GM12878 (cell line): Measurements from ENCODE around the gene CTDSP1. TPM values are rescaled to one million over a fixed set of nuclear protein-coding genes. Genes with fewer than 3 reads are reported as not detected.

Experiments
- ATAC-seq: fragments of 200-7000 bp; cut with Tn5 transposase; 3 replicates; pipeline ENCODE4 v1.9.1; 2020; ENCODE audit warnings: mild to moderate bottlenecking, moderate library complexity
- BruUV-seq: library from RNA; stranded (reverse); fragments of 400-500 nt; replicated peaks from 2 replicates; lab custom pipeline; 2021; lab: Mats Ljungman, UMichigan
- CTCF ChIA-PET: fragments of 300-600 bp; sonication (Branson Sonifier 250); formaldehyde crosslinking; extraction: SDS; loops from one replicate; lab custom pipeline; 2021; ENCODE audit warnings: inconsistent platforms; lab: Yijun Ruan, JAX
- POLR2A ChIA-PET: fragments of 350-600 bp; formaldehyde crosslinking; extraction: SDS; loops from one replicate; lab custom pipeline; 2021; ENCODE audit warnings: inconsistent platforms; lab: Charles Lee
- RAD21 ChIA-PET: fragments of 300-600 bp; sonication (Branson Sonifier 250); formaldehyde crosslinking; loops from one replicate; lab custom pipeline; 2023; ENCODE audit warnings: antibody characterized with exemption; ENCODE audit not compliant: unreplicated experiment; lab: Charles Lee
- SMC1A ChIA-PET: fragments of 300-600 bp; sonication (Branson Sonifier 250); formaldehyde crosslinking; loops from one replicate; lab custom pipeline; 2023; ENCODE audit not compliant: unreplicated experiment, uncharacterized antibody; lab: Charles Lee
- DNase-seq: peaks from one replicate; pipeline ENCODE4 v3.0.0-alpha.2; 2011; ENCODE audit warnings: low read depth, low spot score
- FAIRE-seq: peaks from 3 replicates; lab custom pipeline; 2011; peaks lifted over from hg19 to GRCh38; lab: Jason Lieb, UNC
- H2AFZ ChIP-seq: 2 replicates; pipeline ENCODE4 v1.6.0; 2011; ENCODE audit warnings: low read depth, low read length, control low read depth; ENCODE audit not compliant: control insufficient read depth
- H3K27ac ChIP-seq: 2 replicates; pipeline ENCODE4 v1.5.1; 2011; ENCODE audit warnings: control low read depth; ENCODE audit not compliant: control insufficient read depth, insufficient read depth
- H3K27me3 ChIP-seq, 2 experiments: replicated peaks in 1 of 2; 2 replicates each; pipeline versions ENCODE4 v1.6.0 to v1.6.1; 2011; ENCODE audit warnings: low read length in 1 of 2; ENCODE audit not compliant: control insufficient read depth in 2 of 2, insufficient read depth in 2 of 2
- H3K36me3 ChIP-seq, 2 experiments: 2 replicates each; pipeline ENCODE4 v1.5.1; 2011; ENCODE audit warnings: low read length in 1 of 2; ENCODE audit not compliant: control insufficient read depth in 2 of 2, insufficient read depth in 2 of 2
- H3K4me1 ChIP-seq: 2 replicates; pipeline ENCODE4 v1.6.1; 2011; ENCODE audit warnings: mild to moderate bottlenecking, low read length, moderate library complexity, mixed read lengths; ENCODE audit not compliant: control insufficient read depth, insufficient read depth
- H3K4me2 ChIP-seq: 2 replicates; pipeline ENCODE4 v1.6.0; 2011; ENCODE audit warnings: control low read depth; ENCODE audit not compliant: control insufficient read depth, insufficient read depth
- H3K4me3 ChIP-seq: fragments of 200-600 bp; sonication (generic); 2 replicates; pipeline ENCODE4 v1.5.1; 2016
- H3K79me2 ChIP-seq: 2 replicates; pipeline ENCODE4 v1.6.0; 2011; ENCODE audit warnings: low read length; ENCODE audit not compliant: control insufficient read depth, insufficient read depth
- H3K9ac ChIP-seq: 2 replicates; pipeline ENCODE4 v1.8.0; 2011; ENCODE audit warnings: low read length, control low read depth, mixed read lengths; ENCODE audit not compliant: control insufficient read depth, insufficient read depth
- H3K9me3 ChIP-seq: replicated peaks from 3 replicates; pipeline ENCODE4 v1.5.1; 2011; ENCODE audit warnings: mild to moderate bottlenecking, low read length; ENCODE audit not compliant: control insufficient read depth, insufficient read depth
- H4K20me1 ChIP-seq: 2 replicates; pipeline ENCODE4 v1.6.0; 2011; ENCODE audit not compliant: control insufficient read depth, insufficient read depth
- ATF2 ChIP-seq: IDR thresholded peaks from 2 replicates; pipeline ENCODE4 v1.6.1; 2012; ENCODE audit warnings: low read length, inconsistent platforms
- BCL11A ChIP-seq: IDR thresholded peaks from 2 replicates; pipeline ENCODE4 v1.6.1; 2011; ENCODE audit warnings: low read depth, low read length
- E2F4 ChIP-seq: IDR thresholded peaks from 2 replicates; pipeline ENCODE4 v1.6.1; 2012; ENCODE audit warnings: low read depth, low read length, improper control_type of control experiment
- GABPA ChIP-seq: IDR thresholded peaks from 2 replicates; pipeline ENCODE4 v1.6.1; 2014; ENCODE audit warnings: antibody characterized with exemption, low read depth, mild to moderate bottlenecking, inconsistent platforms
- IKZF1 ChIP-seq: fragments of 450-650 bp; conservative IDR thresholded peaks from 2 replicates; pipeline ENCODE4 v1.6.1; 2017; ENCODE audit warnings: antibody characterized with exemption, mild to moderate bottlenecking
- IRF3 ChIP-seq: fragments of 450-650 bp; IDR thresholded peaks from 2 replicates; pipeline ENCODE4 v1.6.1; 2014; ENCODE audit warnings: mild to moderate bottlenecking
- MEF2A ChIP-seq: IDR thresholded peaks from 2 replicates; pipeline ENCODE4 v1.6.1; 2011; ENCODE audit warnings: low read depth, mild to moderate bottlenecking, low read length, moderate library complexity; ENCODE audit not compliant: insufficient read depth
- MEF2B ChIP-seq: fragments of 450-650 bp; IDR thresholded peaks from 2 replicates; pipeline ENCODE4 v1.6.1; 2018; ENCODE audit warnings: mild to moderate bottlenecking, moderate library complexity; ENCODE audit not compliant: partially characterized antibody, poor library complexity, severe bottlenecking
- NFYB ChIP-seq: IDR thresholded peaks from 2 replicates; pipeline ENCODE4 v1.6.1; 2011; ENCODE audit warnings: low read depth, mild to moderate bottlenecking, low read length, improper control_type of control experiment, moderate library complexity; ENCODE audit not compliant: insufficient read depth
- POLR2A ChIP-seq: IDR thresholded peaks from 2 replicates; pipeline ENCODE4 v1.6.1; 2011; ENCODE audit warnings: low read depth, mild to moderate bottlenecking, low read length
- POU2F2 ChIP-seq: IDR thresholded peaks from 3 replicates; pipeline ENCODE4 v1.6.1; 2011; ENCODE audit warnings: low read depth, mild to moderate bottlenecking, low read length, borderline replicate concordance
- TAF1 ChIP-seq: IDR thresholded peaks from 2 replicates; pipeline ENCODE4 v1.6.1; 2011; ENCODE audit warnings: mild to moderate bottlenecking, low read depth, low read length, borderline replicate concordance
- TCF3 ChIP-seq: IDR thresholded peaks from 2 replicates; pipeline ENCODE4 v1.6.1; 2012; ENCODE audit warnings: low read depth, mild to moderate bottlenecking, low read length, borderline replicate concordance; ENCODE audit not compliant: insufficient read depth
- WGBS: methylation state at CpG from one replicate; pipeline ENCODE4 v1.1.6; 2016; ENCODE audit warnings: low lambda C conversion rate; ENCODE audit not compliant: insufficient replicate concordance, insufficient coverage; ENCODE audit errors: missing lambda C conversion rate; 5-methylcytosine and 5-hydroxymethylcytosine counted together
- in situ Hi-C: fragments of 300-500 bp; cut with MboI; formaldehyde crosslinking; loops from 9 replicates; pipeline ENCODE4 v1.14.3; 2018; ENCODE audit warnings: mixed read lengths
- intact Hi-C: fragments of 100-400 bp; cut with micrococcal nuclease; formaldehyde crosslinking; loops from one replicate; pipeline ENCODE4 v1.14.2; 2022; ENCODE audit not compliant: unreplicated experiment
- polyA plus RNA-seq, 11 experiments: library from polyadenylated mRNA; depleted of rRNA in 4 of 11; unstranded in 6 of 11; stranded (reverse) in 5 of 11; fragments of >200 nt; fragmentation: Nextera tagmentation in 4 of 11; fragmentation: Illumina TruSeq in 1 of 11; extraction: Ambion mirVana in 4 of 11; extraction: Trizol in 1 of 11; gene quantifications; 1 replicate in 1 of 11; 2 replicates in 10 of 11; pipeline versions ENCODE4 v1.2.1 to v1.2.3, GENCODE V29; 2011 to 2016; ENCODE audit warnings: inconsistent platforms in 2 of 11, missing spikeins in 2 of 11, low read depth in 1 of 11
- total RNA-seq, 4 experiments: library from RNA; depleted of rRNA in 3 of 4; stranded (reverse); fragments of >200 nt in 3 of 4; fragmentation: Illumina TruSeq in 1 of 4; extraction: Trizol in 1 of 4; gene quantifications; 2 replicates each; pipeline versions ENCODE4 v1.2.1 to v1.2.3, GENCODE V29; 2013 to 2021
- TF ChIP-seq, protein P1 (sequence below): fragments of 450-650 bp; IDR thresholded peaks from 2 replicates; pipeline ENCODE4 v1.6.1; 2017; ENCODE audit warnings: mild to moderate bottlenecking, moderate library complexity

CTDSP1 gene
- total and polyA plus RNA-seq, 10 of the 15 experiments (the other 5 are each of a cell fraction or from before 2014, with no cell fraction given): 3.0 to 75.9 (median 34.4) TPM

GRCh38 chr2:218383892-218384519, 15.7 kb upstream of the CTDSP1 start:
- in situ Hi-C loops: loop anchor here (25.0 kb wide), 1 partner anchor 97 kb away; the partner anchor contains the start of gene TMBIM1
- CTCF ChIA-PET: interaction anchor here (1.4 to 2.1 kb wide), 3 partner anchors 10 to 82 kb away, joined by 6 to 7 read pairs (median 6); partner anchors contain the start of gene CATIP
- Histone ChIP-seq H3K4me1 (no peaks in the 10 kb centered on the region), H3K27ac (no peak overlapping the region)
- TF ChIP-seq ATF2 (no peak), MEF2A (no peak), TAF1 (no peak), E2F4 (no peak), IRF3 (no peak), BCL11A (no peak), NFYB (no peak), POU2F2 (no peak), IKZF1 (no peak), TCF3 (no peak), MEF2B (no peak), GABPA (no peak), POLR2A (no peak)
- TF ChIP-seq, protein P1, sequence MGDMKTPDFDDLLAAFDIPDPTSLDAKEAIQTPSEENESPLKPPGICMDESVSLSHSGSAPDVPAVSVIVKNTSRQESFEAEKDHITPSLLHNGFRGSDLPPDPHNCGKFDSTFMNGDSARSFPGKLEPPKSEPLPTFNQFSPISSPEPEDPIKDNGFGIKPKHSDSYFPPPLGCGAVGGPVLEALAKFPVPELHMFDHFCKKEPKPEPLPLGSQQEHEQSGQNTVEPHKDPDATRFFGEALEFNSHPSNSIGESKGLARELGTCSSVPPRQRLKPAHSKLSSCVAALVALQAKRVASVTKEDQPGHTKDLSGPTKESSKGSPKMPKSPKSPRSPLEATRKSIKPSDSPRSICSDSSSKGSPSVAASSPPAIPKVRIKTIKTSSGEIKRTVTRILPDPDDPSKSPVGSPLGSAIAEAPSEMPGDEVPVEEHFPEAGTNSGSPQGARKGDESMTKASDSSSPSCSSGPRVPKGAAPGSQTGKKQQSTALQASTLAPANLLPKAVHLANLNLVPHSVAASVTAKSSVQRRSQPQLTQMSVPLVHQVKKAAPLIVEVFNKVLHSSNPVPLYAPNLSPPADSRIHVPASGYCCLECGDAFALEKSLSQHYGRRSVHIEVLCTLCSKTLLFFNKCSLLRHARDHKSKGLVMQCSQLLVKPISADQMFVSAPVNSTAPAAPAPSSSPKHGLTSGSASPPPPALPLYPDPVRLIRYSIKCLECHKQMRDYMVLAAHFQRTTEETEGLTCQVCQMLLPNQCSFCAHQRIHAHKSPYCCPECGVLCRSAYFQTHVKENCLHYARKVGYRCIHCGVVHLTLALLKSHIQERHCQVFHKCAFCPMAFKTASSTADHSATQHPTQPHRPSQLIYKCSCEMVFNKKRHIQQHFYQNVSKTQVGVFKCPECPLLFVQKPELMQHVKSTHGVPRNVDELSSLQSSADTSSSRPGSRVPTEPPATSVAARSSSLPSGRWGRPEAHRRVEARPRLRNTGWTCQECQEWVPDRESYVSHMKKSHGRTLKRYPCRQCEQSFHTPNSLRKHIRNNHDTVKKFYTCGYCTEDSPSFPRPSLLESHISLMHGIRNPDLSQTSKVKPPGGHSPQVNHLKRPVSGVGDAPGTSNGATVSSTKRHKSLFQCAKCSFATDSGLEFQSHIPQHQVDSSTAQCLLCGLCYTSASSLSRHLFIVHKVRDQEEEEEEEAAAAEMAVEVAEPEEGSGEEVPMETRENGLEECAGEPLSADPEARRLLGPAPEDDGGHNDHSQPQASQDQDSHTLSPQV: no peak
- TF ChIP-seq, all 136 proteins: peak for 0
- Histone ChIP-seq H3K9ac (no peak overlapping the region), H3K4me2 (no peak overlapping the region), H2AFZ (no peak overlapping the region), H3K79me2 (no peaks in the 10 kb centered on the region), H3K9me3 (no peaks in the 10 kb centered on the region), H4K20me1 (no peaks in the 10 kb centered on the region), H3K27me3 (no peaks in the 10 kb centered on the region; a peak in 1 of 4 replicates), H3K36me3 (no peaks in the 10 kb centered on the region), H3K4me3 (no peak overlapping the region)
- ChIA-PET RAD21 (interaction anchor here (0.8 to 1.2 kb wide), 2 partner anchors 9 to 10 kb away, joined by 3 read pairs; no protein-coding TSS in a partner anchor), POLR2A (interaction anchor here (2.8 kb wide), 1 partner anchor 10 kb away, joined by 8 read pairs; no protein-coding TSS in a partner anchor), SMC1A (interaction anchor here (0.6 kb wide), 1 partner anchor 195 kb away, joined by 3 read pairs; no protein-coding TSS in a partner anchor)
- no peak for DNase-seq
- 68% methylated on average over 10 of the region's 10 CpGs for WGBS
- no peak for FAIRE-seq
- BruUV-seq: no TSS peak
- no peak; the same call in 2 of the 3 replicates for ATAC-seq
- intact Hi-C loops: no loop called here
